ENCODE results near the gene NUP214.
"Not testable (repeated sequence)": the region's sequence is repeated elsewhere in the genome, so short reads cannot be mapped to it uniquely, and the experiment has no call there.

Gene NUP214

DNA sequence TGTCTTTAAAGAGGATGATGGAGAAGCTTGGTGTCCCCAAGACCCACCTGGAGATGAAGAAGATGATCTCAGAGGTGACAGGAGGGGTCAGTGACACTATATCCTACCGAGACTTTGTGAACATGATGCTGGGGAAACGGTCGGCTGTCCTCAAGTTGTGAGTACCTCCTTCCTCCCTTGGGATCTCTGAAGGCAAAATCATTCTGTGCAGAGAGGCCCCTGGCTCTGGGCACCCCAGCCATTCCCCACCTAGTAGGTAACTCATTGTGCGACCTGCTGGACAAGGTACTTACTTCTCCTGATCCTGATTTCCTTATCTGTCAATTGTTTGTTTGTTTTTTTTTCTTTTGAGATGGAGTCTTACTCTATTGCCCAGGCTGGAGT lies 7.6 kb upstream of the NUP214 start:
- no peak for DNase-seq

DNA sequence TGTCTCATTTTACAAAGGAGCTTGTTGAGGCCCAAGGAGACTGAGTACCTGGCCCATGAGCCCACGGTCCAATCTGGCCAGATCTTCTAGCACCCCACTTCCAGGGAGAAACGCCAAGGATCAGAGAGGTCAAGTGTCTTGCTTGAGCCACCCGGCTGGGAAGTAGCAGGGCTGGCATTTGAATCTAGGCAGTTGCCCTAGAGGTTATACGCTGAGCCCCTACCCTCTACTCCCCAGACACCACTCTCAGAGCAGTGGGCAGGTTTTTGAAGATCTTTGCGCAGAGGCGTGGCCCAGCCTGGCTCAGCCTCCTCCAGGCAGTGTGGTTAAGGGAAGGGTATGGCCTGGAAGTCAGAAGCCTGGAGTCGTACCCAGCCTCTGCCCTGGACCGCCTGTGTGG lies 5.8 kb upstream of the NUP214 start:
- DNase-seq: no peak

GRCh38 chr9:131120620-131121228 lies 4.7 kb upstream of the NUP214 start:
- DNase-seq: no peak

GRCh38 chr9:131121346-131121745 lies 4.0 kb upstream of the NUP214 start:
- DNase-seq: no peak

DNA sequence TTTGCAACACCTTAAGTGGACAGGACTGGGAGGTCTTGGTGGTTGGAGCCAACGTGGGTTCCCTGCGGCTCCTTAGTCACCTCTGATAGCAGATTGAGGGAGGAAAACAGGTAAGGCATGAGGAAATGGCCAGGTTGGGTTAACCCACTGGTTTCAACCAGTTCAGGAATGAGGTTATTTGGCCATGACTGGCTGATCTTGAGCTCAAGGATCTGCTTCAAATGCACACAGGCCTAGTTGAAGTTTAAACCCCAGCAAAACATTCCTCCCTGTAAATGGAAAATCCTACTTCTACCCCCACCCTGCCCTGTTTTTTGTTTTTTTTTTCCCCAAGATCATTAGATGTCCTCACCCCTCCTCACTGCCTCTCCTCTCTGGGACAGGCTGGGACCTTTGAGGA lies 3.2 kb upstream of the NUP214 start:
- DNase-seq: no peak

DNA sequence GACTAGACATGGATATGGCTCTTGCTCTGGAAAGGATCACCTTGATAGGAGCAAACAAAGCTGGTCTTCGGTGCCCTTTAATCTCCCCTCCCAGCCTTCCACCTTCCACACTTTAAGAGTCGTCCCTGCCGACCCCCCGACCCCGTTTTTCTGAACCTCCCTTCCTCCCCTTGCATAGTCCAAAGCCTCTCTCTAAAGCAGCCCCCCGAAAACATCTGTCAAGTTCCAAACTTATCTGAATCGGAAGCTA lies 423 bp upstream of the NUP214 start:
- no peak for DNase-seq

DNA sequence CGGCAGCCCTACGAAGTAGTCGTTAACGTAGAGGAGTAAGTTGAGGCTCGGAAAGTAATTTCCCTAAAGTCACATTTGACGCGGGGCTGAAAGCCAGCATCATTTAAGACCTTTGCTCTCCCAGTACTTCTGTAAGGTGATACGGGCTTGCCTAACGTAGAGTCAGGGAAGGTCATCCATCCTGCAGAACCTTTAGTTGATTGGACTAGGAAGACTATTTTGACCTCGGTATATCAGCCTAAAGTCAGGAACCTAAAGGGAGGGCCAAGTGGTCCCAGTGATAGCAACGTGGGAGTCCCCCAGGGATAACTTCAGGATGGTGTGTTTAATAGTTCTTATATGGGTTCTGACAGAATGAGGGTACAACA lies 657 bp downstream of the NUP214 start:
- no peak for DNase-seq

- no peak for DNase-seq
Measured at GRCh38 chr9:131129183-131129582, 3.8 kb downstream of the NUP214 start.

GRCh38 chr9:131138676-131139075 lies 13.3 kb downstream of the NUP214 start:
- no peak for DNase-seq

DNA sequence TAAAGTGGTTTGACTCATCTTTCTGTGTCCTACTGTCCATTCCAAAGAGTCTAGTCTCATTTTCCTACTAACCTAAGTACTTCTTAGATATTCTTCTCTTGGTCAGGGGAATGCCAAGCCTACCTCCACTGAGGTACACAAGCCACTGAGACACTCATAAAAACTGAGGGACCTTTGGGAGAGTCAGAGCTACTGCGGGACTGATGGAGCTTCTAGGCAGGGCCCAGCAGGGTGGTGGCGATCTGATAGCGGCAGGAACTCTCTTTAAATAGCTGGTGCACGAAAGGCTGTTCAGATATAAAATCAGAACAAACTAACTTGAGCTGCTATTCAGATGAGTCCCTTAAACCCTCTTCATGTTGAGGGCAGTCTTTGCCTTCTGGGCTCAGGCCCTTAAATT lies 14.7 kb downstream of the NUP214 start:
- DNase-seq: no peak

DNA sequence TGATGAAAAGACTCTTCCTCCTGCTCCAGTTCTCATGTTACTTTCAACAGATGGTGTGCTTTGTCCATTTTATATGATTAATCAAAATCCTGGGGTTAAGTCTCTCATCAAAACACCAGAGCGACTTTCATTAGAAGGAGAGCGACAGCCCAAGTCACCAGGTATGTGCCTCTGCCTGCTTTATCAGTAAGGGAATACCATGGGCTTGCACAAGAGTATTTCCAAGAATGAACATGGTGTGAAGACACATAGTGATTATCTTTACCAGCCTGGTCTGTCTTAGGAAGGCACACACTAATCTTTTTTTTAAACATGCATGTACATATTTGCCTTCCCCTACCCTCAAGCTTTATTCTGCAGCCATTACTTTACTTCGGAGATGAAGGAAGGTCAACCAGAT lies 15.2 kb downstream of the NUP214 start:
- no peak for DNase-seq

DNA sequence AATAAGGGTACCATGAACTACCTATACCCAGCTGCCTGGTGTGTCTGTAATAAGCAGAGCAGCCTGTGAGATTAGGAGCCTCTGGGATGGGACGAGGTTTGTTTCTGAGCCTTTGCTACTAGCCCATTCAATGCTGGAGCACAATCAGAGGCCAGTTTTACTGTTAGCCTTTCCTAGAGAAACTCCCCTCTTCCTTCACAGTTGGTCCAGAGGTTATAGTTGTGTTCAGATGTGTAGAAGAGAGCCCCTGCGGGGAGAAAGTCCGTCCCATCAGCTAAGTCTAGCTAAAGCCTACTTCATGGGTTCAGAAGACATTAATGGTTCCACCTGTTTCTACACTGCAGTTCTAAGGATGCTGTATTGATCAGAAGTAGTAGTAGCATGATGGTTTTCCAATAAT lies 16.8 kb downstream of the NUP214 start:
- DNase-seq: no peak

GRCh38 chr9:131144201-131144600 lies 18.8 kb downstream of the NUP214 start:
- no peak for DNase-seq

- no peak for DNase-seq
Measured at GRCh38 chr9:131145245-131145644, 19.9 kb downstream of the NUP214 start.

DNA sequence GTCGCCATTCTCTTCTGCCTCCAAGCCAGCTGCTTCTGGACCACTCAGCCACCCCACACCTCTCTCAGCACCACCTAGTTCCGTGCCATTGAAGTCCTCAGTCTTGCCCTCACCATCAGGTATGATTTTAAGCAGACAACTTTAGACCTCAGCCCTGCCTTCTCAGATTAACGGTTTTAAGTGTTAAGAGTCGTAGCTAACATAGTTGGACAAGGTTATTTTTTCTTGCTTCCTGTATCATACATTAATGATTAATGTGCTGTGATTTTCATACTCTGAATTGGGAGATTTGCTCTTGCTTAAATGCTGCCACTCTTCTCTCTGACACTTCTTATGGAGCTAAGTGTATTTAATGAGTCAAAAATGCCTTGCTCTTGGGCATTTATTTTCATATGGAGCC lies 20.8 kb downstream of the NUP214 start:
- DNase-seq: no peak

DNA sequence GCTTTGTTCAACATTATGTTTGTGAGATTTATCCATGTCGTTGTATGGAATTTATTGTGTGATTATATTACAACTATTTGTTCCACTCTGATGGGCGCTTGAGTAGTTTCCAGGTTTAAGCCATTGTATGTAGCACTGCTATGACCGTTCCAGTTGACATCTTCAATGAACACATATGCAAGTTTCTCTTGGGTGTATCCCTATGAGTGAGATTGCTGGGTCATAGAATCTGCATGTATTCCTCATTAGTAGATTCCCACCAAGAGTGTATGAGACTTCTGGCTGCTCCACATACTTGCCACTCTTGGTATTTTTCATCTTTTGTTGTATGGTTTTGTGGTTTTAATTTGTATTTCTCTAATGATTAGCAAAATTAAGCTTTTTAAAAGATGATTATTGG lies 22.9 kb downstream of the NUP214 start:
- DNase-seq: no peak

- DNase-seq: no peak
Measured at GRCh38 chr9:131148966-131149687, 23.7 kb downstream of the NUP214 start.

- DNase-seq: no peak
Measured at GRCh38 chr9:131149688-131150053, 24.3 kb downstream of the NUP214 start.

GRCh38 chr9:131153595-131153994 lies 28.2 kb downstream of the NUP214 start:
- DNase-seq: no peak

GRCh38 chr9:131158673-131159072 lies 33.3 kb downstream of the NUP214 start:
- DNase-seq: not testable (repeated sequence)

DNA sequence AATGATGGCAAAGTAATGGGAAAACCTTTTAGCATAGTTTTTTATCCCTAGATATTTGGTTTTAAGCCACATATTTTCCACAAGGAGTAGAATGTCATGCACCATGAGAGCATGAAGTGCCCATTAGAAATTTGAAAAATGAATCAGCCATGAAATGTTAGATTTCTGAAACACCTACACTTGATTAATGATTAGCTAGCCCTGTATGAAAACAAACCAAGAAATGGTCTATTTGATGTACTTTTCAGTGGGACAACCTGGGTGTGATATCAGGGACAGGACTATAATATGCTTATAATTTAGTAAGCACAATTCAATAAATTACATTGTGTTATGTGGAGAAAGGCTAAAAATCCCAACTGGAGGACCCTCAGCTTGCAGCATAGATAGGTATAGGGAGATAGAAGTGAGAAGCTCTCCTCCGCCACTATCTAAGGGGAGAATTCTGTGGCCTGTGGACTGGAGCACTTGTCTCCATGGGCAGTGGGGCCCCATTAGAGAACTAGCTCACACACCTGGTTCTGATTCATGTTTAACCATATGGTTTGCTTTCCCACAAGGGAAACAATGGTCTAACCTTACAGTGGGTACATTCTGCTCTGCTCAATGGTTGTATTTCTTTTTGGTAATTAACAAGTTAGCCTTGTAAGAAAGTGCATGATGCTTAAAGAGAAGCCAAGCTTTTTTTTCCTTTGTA lies 35.2 kb downstream of the NUP214 start:
- no peak for DNase-seq

DNA sequence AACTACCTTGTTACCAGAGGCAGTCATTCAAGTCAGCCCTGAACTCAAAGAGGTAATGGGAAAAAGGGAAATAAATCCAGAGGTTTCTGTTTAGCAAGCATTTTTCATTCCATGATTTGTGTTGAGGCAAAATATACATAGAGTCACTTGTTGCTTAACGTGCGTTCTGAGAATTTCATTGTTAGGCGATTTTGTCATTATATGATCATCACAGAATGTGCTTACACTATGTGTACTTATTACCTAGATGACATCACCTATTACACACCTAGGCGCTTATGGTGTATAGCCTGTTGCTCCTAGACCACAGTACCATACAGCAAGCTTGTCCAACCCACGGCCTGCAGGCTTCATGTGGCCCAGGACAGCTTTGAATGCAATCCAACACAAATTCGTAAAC lies 36.2 kb downstream of the NUP214 start:
- no peak for DNase-seq

DNA sequence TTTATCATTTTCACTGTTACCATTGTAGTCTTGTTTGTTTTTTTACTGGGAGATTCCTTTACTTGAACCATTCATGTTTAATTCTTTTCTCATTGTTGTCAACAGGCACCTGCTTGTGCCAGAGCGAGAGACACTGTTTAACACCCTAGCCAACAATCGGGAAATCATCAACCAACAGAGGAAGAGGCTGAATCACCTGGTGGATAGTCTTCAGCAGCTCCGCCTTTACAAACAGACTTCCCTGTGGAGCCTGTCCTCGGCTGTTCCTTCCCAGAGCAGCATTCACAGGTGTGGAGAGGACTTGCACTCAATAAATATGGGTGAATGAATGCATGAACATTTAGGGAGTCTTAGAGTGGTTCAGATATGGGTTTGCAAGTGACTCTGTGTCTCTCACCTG lies 37.5 kb downstream of the NUP214 start:
- no peak for DNase-seq

- no peak for DNase-seq
Measured at GRCh38 chr9:131165523-131165922, 40.1 kb downstream of the NUP214 start.

DNA sequence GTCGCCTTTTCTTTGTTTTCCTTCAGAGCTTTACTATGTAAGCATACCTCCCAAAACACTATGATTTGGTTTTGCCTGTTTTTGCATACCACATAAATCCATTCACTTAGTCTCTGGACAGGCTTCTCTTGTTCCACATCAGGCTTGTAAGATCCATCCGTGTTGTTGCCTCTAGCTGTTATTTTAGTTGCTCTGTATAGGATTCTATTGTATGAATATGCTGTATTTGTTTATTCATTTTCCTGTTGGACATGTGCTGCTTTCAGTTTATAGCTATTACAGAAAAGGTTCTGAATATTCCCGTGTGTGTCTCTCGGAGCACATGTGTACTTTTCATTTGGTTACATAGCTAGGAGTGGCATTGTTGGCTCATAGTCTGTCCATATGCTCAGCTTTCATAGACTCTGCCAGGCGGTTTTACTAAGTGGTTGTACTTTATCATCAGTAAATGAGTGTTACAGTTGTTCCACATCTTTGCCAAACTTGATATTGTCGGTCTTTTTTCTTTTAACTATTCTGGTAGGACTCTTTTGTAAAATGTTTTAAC lies 41.8 kb downstream of the NUP214 start:
- DNase-seq: no peak

All from stimulated activated CD4-positive, alpha-beta T cell treated with anti-CD3 and anti-CD28 coated beads, Interleukin-12 subunit alpha, Interleukin-12 subunit beta, amount 100 ng/mL, for 4 hours (primary cell).